ENCODE data around the gene TREH.

Gene TREH

DNA sequence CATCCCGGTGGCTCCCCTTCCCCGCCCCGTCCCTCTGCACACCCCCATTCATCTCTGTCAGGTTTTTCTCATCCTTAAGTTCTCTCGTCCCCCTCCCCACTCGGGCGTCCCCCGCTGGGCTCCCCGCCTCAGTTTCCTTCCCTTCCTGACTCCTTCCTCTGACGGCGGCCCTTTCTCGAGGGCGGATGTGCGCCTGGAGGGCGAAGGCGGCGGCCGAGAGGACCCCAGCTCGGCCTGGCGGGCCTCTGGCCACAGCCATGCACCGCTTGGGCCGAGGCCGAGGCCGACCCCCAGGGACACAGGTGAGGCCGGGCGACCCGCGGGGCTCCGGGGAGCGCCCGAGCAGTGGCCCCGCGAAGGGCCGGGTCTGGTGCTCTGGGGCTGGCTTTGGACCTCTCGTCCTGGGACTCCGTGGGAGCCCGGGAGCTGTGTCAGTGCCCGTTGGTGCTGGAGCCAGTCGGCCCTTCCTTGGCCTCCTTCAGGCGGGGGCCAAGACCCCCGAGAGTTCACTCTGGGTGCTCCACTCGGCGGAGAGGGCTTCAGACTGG is 69.2 kb downstream of the TREH start:
- no peak for DNase-seq (ENCODE audit: insufficient read length, low spot score)
- TF ChIP-seq, protein P1, sequence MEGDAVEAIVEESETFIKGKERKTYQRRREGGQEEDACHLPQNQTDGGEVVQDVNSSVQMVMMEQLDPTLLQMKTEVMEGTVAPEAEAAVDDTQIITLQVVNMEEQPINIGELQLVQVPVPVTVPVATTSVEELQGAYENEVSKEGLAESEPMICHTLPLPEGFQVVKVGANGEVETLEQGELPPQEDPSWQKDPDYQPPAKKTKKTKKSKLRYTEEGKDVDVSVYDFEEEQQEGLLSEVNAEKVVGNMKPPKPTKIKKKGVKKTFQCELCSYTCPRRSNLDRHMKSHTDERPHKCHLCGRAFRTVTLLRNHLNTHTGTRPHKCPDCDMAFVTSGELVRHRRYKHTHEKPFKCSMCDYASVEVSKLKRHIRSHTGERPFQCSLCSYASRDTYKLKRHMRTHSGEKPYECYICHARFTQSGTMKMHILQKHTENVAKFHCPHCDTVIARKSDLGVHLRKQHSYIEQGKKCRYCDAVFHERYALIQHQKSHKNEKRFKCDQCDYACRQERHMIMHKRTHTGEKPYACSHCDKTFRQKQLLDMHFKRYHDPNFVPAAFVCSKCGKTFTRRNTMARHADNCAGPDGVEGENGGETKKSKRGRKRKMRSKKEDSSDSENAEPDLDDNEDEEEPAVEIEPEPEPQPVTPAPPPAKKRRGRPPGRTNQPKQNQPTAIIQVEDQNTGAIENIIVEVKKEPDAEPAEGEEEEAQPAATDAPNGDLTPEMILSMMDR (IDR thresholded peaks at IDR 0.05; ENCODE audit: insufficient read depth, missing control alignments) = no peak
- FAIRE-seq = no peak

DNA sequence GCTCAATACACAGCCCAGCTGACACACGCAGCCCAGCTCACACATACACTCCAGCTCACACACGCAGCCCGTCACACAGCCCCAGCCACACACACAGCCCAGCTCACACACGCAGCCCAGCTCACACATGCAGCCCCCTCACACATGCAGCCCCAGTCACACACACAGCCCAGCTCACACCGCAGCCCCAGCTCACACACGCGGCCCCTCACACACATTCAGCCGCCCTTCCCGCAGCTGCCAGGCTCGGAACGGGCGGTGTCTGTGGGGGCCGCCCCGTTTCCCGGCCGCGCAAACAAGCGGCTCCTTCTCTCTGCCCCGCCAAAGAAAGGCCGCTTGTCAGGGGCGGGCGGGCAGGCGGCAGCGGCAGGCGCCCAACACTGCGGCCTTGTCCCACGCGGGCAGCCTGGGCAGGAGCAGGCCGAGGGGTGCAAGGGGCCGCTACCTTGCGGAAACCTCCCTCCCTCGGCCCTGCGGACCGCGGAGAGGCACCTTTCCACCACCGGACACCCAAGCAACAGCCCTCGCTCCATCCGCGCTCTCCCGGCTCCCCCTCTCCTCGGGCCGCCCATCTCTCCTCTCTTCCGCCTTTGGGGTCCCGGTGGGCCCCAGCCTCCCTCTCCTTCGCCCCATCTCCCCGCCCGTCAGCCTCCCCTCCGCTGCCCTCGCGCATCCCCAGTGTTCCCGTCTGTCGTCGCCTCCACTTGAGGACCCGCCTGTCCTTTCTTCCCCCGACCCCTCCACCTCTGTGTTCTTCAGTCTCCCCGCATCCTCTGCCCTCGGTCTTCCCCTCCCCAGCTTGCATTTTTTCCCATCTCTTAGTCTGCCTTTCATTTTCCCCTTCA is 69.8 kb downstream of the TREH start:
- FAIRE-seq (no peak), DNase-seq (ENCODE audit: insufficient read length, low spot score) (no peak)
- TF ChIP-seq, protein P1 (IDR thresholded peaks at IDR 0.05; ENCODE audit: insufficient read depth, missing control alignments) = no peak

DNA sequence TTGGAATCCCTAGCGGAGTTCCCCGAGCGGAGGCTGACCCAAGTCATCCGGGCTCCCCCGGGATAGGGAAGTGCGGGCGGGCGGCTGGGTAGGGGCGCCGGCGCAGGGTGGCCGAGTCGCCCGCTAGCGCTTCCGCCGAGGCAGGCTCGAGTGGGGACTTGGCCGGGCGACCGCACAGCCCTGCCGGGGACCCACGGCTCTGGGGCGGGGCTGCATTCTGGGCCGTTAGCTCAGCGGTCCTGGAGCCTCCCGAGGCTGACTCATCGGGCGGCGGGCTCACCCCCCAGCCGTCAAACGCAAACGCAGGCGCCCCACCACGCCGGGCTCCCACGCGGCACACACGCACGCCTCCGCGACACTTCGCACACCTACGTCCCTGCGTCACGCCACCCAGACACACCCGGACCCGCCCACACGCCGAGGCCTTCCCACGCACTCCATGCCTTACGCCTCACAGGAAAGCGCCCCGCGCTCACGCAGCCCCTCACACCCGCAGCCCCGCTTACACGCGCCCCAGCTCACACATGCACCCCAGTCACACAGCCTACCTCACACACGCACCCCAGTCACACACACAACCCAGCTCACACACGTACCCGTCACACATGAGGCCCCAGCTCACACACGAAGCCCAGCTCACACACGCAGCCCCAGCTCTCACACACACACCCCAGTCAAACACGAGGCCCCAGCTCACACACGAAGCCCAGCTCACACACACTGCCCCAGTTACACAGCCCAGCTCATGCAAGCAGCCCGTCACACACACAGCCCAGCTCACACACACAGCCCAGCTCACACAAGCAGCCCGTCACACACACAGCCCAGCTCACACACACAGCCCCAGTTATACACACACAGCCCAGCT is 70.9 kb downstream of the TREH start:
- TF ChIP-seq, protein P1 (IDR thresholded peaks at IDR 0.05; ENCODE audit: insufficient read depth, missing control alignments) = no peak
- FAIRE-seq (no peak), DNase-seq (ENCODE audit: insufficient read length, low spot score) (no peak)

DNA sequence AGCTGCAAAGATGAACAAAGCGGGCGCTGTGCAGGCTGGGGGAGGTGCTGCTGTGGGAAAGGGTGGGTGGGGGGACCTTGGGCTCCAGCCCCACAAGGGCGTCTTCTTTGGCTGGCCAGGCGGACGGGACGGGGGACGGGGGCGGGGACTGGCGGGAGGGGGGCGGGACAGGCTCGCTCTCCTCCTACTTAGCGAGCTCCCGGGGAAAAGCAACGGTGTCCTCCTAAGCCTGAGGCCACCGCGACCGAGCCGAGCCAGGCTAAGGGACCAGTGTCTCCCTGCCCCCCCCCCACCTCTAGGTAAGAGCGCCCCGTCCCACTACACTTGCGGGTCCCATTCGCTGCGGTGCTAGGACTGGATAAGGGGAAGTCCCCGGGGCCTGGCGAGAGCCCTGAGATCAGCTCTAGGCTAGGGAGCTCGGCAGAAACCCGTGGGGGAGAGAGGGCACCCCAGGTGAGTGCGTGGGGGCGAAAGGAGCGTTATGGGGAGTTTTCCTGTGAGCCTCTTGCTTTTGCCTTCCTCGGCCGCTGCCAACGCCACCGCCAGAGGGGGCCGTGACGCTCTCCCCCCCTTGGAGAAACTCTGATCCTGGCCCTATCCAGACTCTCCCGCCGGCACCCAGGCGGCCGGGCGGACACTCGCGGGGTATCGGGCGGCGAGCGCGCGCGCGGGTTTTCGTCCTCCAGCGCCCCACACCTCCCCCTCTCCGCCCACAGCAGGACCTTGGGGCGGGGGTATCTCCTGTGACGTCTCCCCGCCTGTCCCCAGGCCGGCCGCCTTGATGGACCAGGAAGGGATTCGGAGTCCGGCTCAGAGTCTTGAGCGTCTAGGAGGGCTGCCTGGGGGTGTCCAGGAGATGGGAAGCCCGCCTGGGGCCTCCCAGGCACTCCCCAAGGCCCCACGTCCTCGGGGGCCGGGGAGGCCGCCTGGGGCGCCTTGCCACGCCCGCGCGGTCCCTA is 71.8 kb downstream of the TREH start, which contains the start of gene PHLDB1:
Gene PHLDB1 (plus strand): TSS at position 215 of the 959 bp plus-strand sequence. CDS start 6,222 bp downstream, outside the sequence.
- no peak for FAIRE-seq

More for the DNA sequence above, 71.8 kb downstream of the TREH start, which contains the start of gene PHLDB1:
- DNase-seq (ENCODE audit: insufficient read length, low spot score) = no peak
- TF ChIP-seq, protein P1 (IDR thresholded peaks at IDR 0.05; ENCODE audit: insufficient read depth, missing control alignments) = peak; percentile 47

All from D721Med (cell line).